HG03439 (cell line): ENCODE data around the gene GEMIN5.

Experiments
- ATAC-seq: cut with Tn5 transposase; IDR thresholded peaks from one replicate; pipeline ENCODE4 v1.9.1; 2021; ENCODE audit warnings: mild to moderate bottlenecking, moderate library complexity; ENCODE audit not compliant: unreplicated experiment

Gene GEMIN5

DNA sequence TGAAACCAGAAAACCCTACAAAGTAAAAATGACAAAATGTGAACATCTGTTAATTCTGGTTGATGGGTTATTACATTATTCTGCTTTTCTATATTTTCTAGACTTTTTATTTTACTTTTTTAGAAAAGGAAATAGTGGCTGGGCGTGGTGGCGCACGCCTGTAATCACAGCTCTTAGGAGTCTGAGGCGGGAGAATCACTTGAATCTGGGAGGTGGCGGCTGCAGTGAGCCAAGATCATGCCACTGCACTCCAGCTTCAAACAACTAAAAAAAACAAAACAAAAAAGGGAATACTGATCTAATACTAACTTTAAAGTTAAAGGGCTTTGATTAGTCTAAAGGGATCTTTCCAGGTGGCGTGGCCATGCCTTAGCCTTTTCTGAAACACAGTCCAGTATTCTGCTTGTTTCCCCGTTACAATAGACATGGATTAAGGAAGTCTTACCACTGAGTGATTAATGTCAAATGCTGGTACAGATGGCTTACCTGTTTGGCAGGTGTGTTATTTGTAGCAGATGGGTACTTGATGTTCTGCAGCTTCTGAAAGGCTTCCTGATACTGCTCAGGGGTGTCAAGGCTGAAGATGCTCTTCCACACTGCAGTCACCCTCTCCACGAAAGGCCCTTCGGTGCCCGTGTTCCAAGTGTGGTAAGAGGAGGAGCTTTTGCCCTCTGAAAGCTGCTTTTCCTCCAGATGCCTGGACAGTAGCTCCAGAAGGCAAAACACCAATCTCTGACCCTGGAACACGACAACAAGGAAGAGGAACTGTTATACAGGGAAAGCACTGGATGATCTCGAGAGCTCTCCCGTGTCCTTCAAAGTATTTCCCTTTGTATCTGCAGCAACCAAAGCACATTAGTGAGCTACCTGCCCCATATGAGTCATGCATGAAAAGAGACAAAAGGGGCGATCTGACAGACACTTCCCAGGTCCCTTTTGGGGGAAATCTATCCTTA, 42.1 kb downstream of the GEMIN5 start:
- ATAC-seq: no peak

DNA sequence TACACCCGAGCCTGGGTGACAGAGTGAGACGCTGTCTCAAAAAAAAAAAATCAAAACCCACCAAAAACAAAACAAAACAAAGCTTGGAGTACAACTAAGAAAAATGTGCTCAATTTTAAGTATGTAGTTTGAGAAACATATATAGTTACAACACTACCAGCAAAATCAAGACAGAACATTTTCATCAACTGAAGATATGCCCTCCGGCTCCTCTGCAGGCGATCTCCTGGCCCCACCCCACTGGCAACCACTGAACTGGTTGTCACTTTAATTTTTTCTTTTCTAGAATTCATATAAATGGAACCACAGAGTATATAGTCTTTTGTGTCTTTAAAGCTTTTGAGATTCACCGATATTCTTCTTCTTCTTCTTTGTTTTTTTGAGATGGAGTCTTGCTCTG, 44.6 kb downstream of the GEMIN5 start:
- ATAC-seq: no peak

DNA sequence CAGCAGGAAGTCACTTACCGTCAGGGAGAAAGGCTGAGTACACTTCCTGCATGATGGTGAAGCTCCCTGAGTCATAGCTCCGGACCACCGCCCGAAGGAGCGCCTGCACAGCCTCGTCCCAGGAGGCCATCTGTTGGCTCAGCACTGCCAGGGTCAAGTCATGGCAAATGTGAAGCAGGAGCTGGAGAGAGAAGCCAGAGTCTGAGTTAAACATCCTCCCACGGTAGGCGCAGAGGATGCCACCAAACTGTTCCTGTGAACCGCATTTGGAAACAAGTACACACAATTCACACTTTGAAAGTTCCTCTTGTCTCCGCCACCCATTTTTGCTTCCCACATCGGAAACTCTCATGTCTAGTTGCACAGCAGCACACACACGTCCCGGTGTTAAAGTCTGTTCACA, 45.6 kb downstream of the GEMIN5 start:
- ATAC-seq: no peak

DNA sequence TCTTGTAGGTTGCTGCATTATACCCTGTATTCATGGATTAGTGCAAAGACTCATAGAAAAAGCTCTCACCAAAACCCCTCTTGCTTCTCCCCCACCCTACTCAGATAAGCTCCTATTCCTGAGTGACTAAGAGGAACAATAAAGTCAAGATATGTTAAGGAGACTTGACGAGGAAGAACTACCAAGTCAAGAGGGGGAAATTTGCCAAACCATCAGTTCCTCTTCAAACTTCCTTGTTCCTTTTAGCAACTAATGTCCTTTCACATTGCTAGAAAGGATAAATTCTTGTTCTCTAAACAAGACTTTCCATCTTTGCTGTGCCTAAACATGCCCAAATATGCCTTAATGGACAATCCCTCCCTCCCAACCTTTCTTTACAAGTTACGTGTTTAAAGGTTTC, 52.6 kb downstream of the GEMIN5 start:
- ATAC-seq: no peak

DNA sequence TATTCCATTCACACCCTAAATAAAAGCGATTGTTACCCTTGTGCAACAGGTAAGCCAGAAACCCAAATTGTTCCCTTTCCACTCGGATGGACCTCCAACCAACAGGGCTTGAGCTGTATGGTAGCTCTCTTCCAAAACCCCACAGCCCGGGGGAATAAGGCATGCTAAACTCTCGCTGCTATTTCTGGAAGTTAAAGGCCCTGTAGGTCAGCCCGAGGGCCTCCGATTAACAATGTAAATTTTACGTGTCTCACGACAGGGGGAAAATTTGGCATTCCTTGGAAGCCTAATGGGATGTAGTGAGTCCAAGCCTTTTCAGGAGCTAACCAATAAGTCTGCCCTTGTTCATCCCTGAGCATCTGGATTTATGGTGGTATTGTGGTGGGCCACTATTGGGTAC, 53.6 kb downstream of the GEMIN5 start:
- no peak for ATAC-seq

DNA sequence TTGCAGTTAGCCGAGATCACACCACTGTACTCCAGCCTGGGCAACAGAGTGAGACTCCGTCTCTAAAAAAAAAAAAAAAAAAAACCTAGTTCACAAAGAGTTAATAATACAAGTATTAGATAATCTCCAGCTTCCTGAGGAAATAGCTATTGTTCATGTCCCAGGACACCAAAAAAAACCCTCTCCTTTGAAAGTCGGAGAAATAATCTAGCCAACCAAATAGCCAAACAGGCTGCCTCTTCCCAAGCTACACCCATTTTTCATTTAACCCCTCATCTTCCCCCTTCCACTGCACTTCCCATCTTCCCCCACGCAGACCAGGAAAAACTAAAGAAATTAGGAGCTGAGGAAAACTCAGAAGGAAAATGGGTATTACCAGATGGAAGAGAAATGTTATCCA, 56.0 kb downstream of the GEMIN5 start:
- ATAC-seq: no peak

DNA sequence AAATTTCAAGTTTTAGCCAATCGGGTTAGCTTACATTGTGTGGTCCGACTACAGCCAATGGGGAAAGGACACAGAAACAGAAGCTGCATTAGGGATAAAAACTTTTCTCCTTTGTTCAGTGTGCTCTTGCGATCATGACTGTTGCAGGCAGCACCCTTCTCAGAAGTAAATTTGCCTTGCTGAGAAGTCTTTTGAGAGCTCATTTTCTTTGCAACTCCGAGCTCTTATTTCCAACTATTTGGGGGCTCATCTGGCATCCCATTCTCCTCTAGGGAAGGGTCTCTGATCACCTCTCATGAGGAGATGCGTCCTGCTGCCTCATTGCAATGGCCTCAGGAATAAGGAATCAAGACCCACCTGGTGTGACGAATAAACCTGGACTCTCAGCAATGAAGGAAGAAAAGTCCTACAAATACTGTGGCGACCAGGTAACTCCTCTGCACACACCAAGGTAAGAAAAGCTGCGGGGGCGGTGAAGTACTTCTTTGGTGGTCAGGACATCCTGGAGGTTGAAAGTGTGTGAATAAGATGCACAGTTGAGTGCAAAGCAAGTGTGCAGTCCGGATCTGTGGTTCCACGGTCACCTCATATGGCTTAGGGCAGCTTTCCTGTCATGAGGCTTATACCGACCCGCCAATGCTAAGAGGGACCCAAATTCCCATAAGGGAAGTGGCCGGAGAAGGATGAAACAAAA, 59.2 kb downstream of the GEMIN5 start:
- no peak for ATAC-seq

DNA sequence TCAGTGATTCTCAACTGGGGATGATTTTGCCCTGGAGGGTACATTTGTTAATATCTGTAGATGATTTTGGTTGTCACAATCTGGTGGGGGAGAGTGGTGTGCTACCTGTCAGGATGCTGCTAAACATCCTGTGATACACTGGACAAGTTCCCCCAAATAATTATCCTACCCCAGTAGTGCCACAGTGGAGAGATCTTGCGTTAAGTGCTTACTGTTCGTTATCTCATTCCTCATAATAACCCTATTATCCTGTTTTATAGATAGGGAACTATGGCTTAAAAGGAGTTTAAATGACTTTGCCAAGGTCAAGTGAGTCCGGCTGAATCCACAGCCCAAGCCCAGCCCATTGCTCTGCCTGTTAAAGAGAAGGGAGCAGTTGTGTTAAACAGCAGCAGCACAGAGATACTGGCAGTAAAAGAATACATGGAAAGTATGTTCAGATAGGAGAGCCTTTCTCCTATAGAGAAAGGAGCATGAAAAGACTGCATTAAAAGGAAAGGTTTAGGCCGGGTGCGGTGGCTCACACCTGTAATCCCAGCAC, 64.2 kb downstream of the GEMIN5 start:
- ATAC-seq: no peak

DNA sequence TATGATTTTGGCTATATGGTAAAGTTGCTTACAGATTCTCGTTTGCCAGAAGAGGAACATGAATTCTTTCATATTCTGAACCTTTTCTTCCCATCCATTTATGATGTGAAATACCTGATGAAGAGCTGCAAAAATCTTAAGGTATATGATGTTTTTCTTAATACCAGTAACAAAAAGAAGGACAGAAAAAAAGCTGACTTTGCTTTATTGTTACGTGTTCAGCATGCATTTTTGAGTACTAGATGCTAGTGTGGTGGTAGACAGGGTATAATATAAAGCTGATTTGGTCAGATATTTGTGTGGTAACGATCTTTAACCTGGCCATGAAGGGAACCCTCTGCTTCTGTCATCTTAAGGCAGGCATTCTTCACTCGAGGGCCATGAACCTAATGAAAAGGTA, 66.3 kb downstream of the GEMIN5 start:
- ATAC-seq: no peak

DNA sequence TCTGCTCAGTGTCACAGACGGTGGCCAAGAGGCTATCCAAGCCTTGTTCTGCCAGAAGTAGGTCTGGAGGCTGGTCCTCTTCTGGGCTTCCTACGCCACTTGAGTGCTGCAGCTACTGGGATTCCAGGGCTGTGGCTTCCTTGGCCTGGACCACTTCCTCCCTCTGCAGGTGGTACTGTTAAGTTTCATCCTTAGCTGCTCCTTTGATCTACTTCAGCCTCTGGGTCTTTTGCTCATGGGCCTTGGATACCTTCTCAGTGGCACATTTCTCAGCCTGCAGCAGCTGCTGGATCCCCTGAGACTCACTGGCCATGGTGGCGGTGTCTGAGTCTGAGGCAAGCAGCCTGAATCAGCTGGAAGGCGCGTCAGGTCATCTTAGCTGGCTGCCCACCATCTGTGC, 69.3 kb downstream of the GEMIN5 start:
- ATAC-seq: no peak

DNA sequence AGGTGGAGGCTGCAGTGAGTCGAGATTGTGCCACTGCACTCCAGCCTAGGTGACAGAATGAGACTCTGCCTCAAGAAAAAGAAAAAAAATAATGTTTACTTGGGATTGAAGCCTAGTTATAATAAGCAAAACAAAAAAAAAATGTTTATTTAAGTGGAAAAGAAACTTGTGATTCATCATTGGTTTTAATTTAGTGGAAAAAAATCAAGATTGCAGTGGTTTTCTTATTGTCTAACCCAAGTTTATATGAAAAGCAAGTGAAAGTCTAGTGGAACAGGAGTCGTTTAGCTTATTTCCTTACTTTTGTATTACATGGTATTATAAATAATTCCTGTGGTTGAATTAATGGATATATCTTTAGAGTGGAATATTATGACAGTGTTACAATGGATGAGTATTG, 71.2 kb downstream of the GEMIN5 start:
- ATAC-seq: no peak

DNA sequence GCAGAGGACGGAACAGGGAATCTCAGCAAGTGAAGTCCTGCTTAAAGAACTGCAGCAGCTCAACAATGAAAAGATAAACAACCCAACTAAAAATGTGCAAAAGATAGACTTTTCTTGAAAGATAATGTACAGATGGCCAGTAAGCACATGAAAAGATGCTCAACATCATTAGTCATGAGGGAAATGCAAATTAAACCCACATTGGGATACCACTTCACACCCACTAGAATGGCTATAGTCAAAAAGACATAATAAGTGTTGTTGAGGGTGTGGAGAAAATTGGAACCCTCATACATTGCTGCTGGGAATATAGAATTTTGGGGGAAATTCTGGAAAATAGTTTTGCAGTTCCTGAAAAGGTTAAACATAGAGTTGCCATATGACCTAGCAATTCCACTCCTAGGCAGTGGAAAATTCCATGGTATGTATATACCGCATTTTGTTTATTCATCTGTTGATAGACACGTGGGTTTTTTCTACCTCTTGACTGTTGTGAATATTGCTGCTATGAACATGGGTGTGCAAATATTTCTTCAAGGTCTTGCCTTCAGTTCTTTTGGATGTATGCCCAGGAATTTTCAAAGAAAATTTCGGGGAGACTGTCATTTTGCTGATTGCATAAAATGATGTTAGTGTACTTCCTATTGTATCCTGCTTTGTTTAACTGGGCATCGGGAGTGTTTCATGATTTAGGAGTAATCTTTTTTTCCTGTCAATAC, 72.4 kb downstream of the GEMIN5 start:
- ATAC-seq: no peak

DNA sequence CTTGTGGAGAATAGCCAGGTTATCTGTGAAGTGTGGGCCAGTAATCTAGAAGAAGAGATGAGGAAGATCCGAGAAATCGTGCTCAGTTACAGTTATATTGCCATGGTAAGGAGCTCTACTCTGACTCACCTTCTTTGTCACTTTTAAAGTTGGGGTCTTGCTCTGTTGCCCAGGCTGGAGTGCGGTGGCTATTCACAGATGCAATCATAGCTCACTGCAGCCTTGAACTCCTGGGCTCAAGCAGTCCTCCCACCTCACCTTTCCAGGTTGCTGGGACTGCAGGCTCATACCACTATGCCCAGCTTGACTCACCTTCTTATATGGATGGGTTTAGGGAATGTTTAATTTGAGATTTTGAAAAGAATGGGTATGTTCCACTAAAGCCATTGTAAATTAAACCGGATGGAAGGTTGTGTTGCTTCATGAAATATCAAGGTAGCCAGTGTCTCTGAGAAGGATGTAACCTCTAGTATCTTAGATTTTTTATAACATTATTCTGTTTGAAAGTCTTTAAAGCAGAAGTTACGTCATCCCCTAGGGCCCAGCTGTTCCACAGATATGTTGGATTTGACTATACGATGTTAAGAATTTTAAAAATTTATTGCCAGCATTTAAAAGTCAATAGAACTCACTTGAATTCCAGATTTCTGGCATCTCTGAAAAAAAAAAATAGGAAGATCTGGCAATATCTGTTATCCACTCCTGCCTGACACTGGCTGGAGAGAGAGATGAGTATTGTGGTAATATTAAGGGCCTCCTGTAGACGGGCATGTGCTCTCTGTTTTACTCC, 74.5 kb downstream of the GEMIN5 start:
- ATAC-seq: no peak

DNA sequence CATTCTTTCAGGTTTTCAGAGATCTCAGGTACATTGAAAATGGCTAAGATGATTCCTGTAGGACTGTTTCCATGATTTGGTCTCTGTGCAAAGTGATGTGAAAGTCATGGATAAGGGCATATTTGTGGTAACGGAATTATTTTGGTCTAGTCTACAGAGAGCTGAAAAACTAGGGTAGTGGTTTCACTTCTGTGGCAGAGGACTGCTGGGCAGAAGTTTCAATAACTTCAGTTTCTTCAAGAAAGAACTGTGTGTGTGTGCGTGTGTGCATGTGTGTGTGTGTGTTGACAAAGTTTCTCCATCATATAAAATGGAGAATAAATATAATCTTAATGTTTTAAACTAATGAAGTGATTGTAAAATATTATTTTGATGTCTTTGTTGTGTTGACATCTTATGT, 75.2 kb downstream of the GEMIN5 start:
- no peak for ATAC-seq

DNA sequence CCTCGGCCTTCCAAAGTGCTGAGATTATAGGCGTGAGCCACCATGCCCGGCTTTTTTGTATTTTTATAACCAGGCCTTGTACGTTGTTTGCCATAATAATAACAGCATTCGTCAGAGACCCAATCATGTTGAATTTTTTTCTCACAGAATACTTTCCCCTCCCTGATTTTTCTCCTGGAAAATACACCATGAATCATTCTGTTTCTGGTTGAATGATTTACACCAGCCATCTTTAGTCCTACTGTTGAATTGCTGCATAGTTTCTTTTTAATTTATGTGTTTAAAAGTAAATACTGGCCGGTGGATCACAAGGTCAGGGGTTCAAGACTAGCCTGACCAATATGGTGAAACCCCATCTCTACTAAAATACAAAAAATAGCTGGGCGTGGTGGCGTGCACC, 76.1 kb downstream of the GEMIN5 start:
- no peak for ATAC-seq

DNA sequence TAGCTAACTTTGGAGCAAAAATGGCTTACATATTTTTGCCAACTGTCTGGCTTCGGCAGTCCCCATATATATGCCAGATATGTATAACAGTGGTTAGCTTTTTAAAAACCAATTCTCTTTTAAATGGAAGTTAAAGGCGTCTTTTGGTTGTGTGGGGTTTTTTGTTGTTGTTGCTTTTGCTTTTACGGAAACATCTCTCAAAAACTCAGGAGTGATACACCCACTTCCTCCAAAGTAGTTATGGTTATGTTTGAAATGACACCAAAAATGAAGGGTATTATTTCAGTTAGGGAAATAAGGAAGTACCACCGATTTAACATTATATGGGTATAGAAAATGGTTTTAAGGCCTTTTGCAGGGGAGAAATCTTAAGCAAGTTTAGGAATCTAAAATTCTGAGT, 77.2 kb downstream of the GEMIN5 start:
- ATAC-seq: no peak

DNA sequence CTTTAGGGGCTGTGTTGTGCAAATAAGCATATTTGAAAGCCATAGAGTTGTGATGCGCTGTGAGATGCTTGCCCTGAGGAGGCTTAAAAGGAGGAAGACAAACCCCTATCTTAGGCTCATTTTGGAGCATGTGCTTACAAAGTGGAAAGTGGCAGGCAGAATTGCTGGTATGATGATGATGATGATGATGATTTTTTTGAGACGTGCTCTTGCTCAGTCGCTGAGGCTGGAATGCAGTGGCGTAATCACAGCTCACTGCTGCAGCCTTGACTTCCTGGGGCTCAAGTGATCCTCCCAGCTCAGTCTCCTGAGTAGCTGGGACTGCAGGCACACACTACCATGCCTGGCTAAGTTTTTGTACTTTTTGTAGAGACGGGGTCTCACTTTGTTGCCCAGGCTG, 77.9 kb downstream of the GEMIN5 start:
- ATAC-seq: no peak

DNA sequence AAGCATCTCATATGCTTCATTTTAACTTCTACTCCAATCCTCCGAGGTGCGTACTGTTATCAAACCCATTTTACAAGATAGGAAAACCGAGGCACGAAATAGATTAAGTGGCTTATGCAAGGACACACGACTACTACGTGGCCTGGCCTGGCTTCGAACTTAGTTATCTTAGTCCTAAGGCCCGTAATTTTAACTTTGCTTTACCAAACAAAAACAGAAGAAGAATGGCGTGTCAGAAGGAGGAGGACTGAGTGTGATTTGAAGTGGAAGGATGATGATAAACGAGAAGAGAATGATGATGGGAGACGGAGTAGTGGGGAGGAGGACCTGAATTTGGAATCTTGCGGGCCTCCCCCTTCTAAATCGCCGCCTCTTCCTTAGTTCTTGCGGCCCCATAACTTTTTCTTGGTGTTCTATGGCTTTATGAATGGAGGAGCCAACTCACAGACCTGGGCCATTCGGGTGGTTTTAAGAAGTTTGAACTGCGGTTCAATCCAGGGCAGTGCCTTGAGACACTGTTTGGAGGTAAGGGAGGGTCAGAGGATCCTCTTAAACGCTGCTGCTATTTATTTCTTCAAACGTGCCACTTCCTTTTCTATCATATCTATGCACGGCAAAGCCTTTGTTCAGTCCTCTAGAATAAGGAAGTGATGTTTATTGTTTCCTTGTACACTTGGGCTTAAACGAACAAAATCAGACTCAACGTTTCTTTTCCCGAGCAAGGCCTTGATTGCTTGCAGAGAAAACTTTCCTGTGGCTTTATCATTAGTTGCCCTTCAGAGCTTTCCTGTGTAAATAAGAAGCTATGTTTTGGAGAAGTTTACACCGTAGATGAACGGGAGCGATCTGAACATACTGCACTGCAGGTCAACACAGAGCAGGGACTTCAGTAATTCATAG, 78.8 kb downstream of the GEMIN5 start:
- no peak for ATAC-seq

DNA sequence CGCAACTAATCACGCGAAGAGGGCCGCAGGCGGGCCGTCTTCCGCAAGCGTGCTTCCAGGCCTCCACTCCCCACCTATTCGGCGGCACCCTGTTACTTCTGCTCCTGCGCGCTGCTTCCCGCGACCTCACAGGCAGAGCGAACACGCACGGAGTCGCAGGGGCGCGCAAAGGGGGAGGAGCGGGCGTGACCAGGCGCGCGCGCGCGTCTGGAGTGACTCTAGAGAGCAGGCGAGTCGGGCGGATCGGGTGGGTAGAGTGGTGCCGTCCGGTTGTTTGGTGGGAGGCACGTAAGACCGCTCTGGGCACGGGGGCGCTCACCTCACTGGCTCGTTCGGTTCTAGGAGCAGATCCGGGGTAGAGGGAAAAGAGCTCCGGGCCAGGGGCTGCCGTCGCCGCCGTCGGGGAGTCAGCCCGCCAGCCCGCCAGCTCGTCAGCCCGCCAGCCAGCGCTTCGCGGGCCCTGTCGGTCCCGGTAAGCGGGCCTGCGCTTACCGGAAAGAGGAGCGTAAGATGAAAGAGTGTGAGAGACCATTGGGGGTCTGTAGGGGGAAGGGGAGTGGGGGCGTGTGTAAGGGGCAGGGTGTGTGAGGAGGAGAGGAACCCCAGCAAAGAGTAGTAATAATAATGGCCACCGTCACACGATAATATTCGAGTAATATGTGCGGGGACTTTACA, 79.6 kb downstream of the GEMIN5 start, which contains the start of gene CNOT8:
TSS of gene CNOT8 (plus strand) at position 331 of the 675 bp plus-strand sequence. CDS start 4,652 bp downstream, outside the sequence.
- peak; percentile 80 for ATAC-seq
